GM23338 (cell line): ENCODE data around the gene ARHGEF28. TPM values are rescaled to one million over a fixed set of nuclear protein-coding genes. Genes with fewer than 3 reads are reported as not detected.

Experiments used
- ATAC-seq: fragments of 200-7000 bp; cut with Tn5 transposase; 3 replicates; pipeline ENCODE4 v1.9.1; 2020
- DNase-seq: peaks from one replicate; pipeline ENCODE4 v3.0.0-alpha.2; 2015; ENCODE audit warnings: low spot score
- H2AFZ ChIP-seq: fragments of 200-600 bp; sonication (generic); 2 replicates; pipeline ENCODE4 v1.8.0; 2016; ENCODE audit warnings: antibody characterized with exemption, mild to moderate bottlenecking, moderate library complexity
- H3F3A ChIP-seq: fragments of 200-600 bp; sonication (generic); replicated peaks from 2 replicates; pipeline ENCODE4 v1.8.0; 2017; ENCODE audit warnings: antibody characterized with exemption, mixed run types, low read depth
- H3K27ac ChIP-seq: fragments of 200-600 bp; sonication (generic); 2 replicates; pipeline ENCODE4 v1.6.1; 2016; ENCODE audit warnings: low read depth
- H3K27me3 ChIP-seq: fragments of 200-600 bp; sonication (generic); 2 replicates; pipeline ENCODE4 v1.8.0; 2016; ENCODE audit warnings: mild to moderate bottlenecking, mixed run types, moderate library complexity; ENCODE audit not compliant: insufficient read depth
- H3K36me3 ChIP-seq: fragments of 200-600 bp; sonication (generic); 2 replicates; pipeline ENCODE4 v1.8.0; 2016; ENCODE audit warnings: mild to moderate bottlenecking; ENCODE audit not compliant: insufficient read depth
- H3K4me1 ChIP-seq: fragments of 200-600 bp; sonication (generic); 2 replicates; pipeline ENCODE4 v1.8.0; 2016; ENCODE audit warnings: mild to moderate bottlenecking, moderate library complexity; ENCODE audit not compliant: insufficient read depth
- H3K4me2 ChIP-seq: fragments of 200-600 bp; sonication (generic); 2 replicates; pipeline ENCODE4 v1.7.1; 2017; ENCODE audit warnings: mixed run types
- H3K4me3 ChIP-seq: fragments of 200-600 bp; sonication (generic); 2 replicates; pipeline ENCODE4 v1.6.1; 2016; ENCODE audit warnings: mixed run types
- H3K79me2 ChIP-seq: fragments of 200-600 bp; sonication (generic); replicated peaks from 2 replicates; pipeline ENCODE4 v1.8.0; 2017; ENCODE audit warnings: mild to moderate bottlenecking; ENCODE audit not compliant: insufficient read depth
- H3K9me2 ChIP-seq: fragments of 200-600 bp; sonication (generic); 2 replicates; pipeline ENCODE4 v1.8.0; 2017; ENCODE audit not compliant: insufficient read depth
- H4K20me1 ChIP-seq: fragments of 200-600 bp; sonication (generic); replicated peaks from 2 replicates; pipeline ENCODE4 v1.8.0; 2017; ENCODE audit warnings: mild to moderate bottlenecking; ENCODE audit not compliant: insufficient read depth
- H3K27ac Mint-ChIP-seq: 2 replicates; pipeline ENCODE4 v1.8.0; 2020; ENCODE audit warnings: inconsistent platforms, mild to moderate bottlenecking, moderate library complexity, mixed read lengths
- H3K27me3 Mint-ChIP-seq: 3 replicates; pipeline ENCODE4 v1.8.0; 2022; ENCODE audit warnings: low read depth, mild to moderate bottlenecking, moderate library complexity, mixed read lengths, inconsistent platforms; ENCODE audit not compliant: insufficient read depth, poor library complexity
- H3K36me3 Mint-ChIP-seq: 3 replicates; pipeline ENCODE4 v1.8.0; 2021; ENCODE audit warnings: low read depth, mild to moderate bottlenecking, inconsistent platforms, moderate library complexity, mixed read lengths
- H3K4me1 Mint-ChIP-seq: 3 replicates; pipeline ENCODE4 v1.8.0; 2020; ENCODE audit warnings: mild to moderate bottlenecking, inconsistent platforms, mixed read lengths
- H3K4me3 Mint-ChIP-seq: 3 replicates; pipeline ENCODE4 v1.8.0; 2021; ENCODE audit warnings: moderate library complexity, mild to moderate bottlenecking, inconsistent platforms, mixed read lengths
- H3K9me3 Mint-ChIP-seq: 3 replicates; pipeline ENCODE4 v1.8.0; 2020; ENCODE audit warnings: moderate library complexity, mild to moderate bottlenecking, inconsistent platforms, mixed read lengths
- ETS1 ChIP-seq: IDR thresholded peaks from 2 replicates; pipeline ENCODE4 v1.6.1; 2016; ENCODE audit warnings: antibody characterized with exemption
- EZH2 ChIP-seq: fragments of 200-600 bp; sonication (generic); IDR thresholded peaks from one replicate; pipeline ENCODE4 v1.8.0; 2017; ENCODE audit warnings: antibody characterized with exemption, mild to moderate bottlenecking, low read depth; ENCODE audit not compliant: unreplicated experiment
- JUNB ChIP-seq: IDR thresholded peaks from one replicate; pipeline ENCODE4 v1.6.1; 2016; ENCODE audit warnings: antibody characterized with exemption; ENCODE audit not compliant: unreplicated experiment
- NANOG ChIP-seq: IDR thresholded peaks from 2 replicates; pipeline ENCODE4 v1.6.1; 2016; ENCODE audit warnings: antibody characterized with exemption, borderline replicate concordance
- STAT1 ChIP-seq: IDR thresholded peaks from one replicate; pipeline ENCODE4 v1.6.1; 2016; ENCODE audit warnings: antibody characterized with exemption; ENCODE audit not compliant: unreplicated experiment
- ZNF114 ChIP-seq: fragments of 250-450 bp; sonication (Bioruptor Pico); IDR thresholded peaks from 2 replicates; pipeline ENCODE4 v1.5.0; 2020; ENCODE audit warnings: mild to moderate bottlenecking, moderate library complexity
- ZNF331 ChIP-seq: fragments of 250-450 bp; sonication (Bioruptor Pico); IDR thresholded peaks from 2 replicates; pipeline ENCODE4 v1.5.0; 2020; ENCODE audit warnings: low read depth, mild to moderate bottlenecking, moderate library complexity
- polyA plus RNA-seq: library from polyadenylated mRNA; unstranded; fragments of >200 nt; fragmentation: Nextera tagmentation; extraction: Ambion mirVana; gene quantifications from 2 replicates; pipeline ENCODE4 v1.2.1, GENCODE V29; 2016
- total RNA-seq: library from RNA; depleted of rRNA; stranded (reverse); fragments of >200 nt; shearing (Covaris generic); gene quantifications from 2 replicates; pipeline ENCODE4 v1.2.3, GENCODE V29; 2014
- TF ChIP-seq, protein P1 (sequence below), 2 experiments: fragments of 200-600 bp in 1 of 2; sonication (generic) in 1 of 2; conservative IDR thresholded peaks; 2 replicates each; pipeline versions ENCODE4 v1.5.1 to v1.6.1; 2016 to 2017; ENCODE audit warnings: antibody characterized with exemption in 2 of 2, low read depth in 2 of 2, mild to moderate bottlenecking in 2 of 2, moderate library complexity in 1 of 2
- TF ChIP-seq, protein P2 (sequence below): fragments of 250-450 bp; sonication (Bioruptor Pico); IDR thresholded peaks from 2 replicates; pipeline ENCODE4 v1.5.0; 2020; ENCODE audit warnings: mild to moderate bottlenecking, moderate library complexity

The ARHGEF28 gene
- total and polyA plus RNA-seq, 2 experiments from 2014 or later, result 0.39 to 1.0 TPM

GRCh38 chr5:73946278-73946677 lies 320.3 kb downstream of the ARHGEF28 start:
- Histone ChIP-seq H3K27ac (no peak overlapping the region), H3K4me1 (0 out of 2 replicates have a peak, but pooled peaks cover 6% of the 10 kb centered on the region), H3K79me2 (no peaks in the 10 kb centered on the region), H4K20me1 (no peaks in the 10 kb centered on the region), H2AFZ (no peak overlapping the region), H3K36me3 (no peaks in the 10 kb centered on the region), H3K27me3 (no peaks in the 10 kb centered on the region), H3K4me2 (no peak overlapping the region), H3F3A (no peaks in the 10 kb centered on the region), H3K4me3 (no peak overlapping the region), H3K9me2 (0 out of 2 replicates have a peak, but pooled peaks cover 3% of the 10 kb centered on the region)
- Mint-ChIP-seq H3K9me3 (no peaks in the 10 kb centered on the region; the same call in 2 of the 3 replicates), H3K27me3 (peaks cover 3% of the 10 kb centered on the region), H3K4me3 (no peak overlapping the region), H3K4me1 (peaks cover 5% of the 10 kb centered on the region; the same call in 1 of the 3 replicates), H3K36me3 (no peaks in the 10 kb centered on the region), H3K27ac (no peak overlapping the region)
- ATAC-seq (no peak), DNase-seq (no peak)
- TF ChIP-seq NANOG, result no peak
- no peak for TF ChIP-seq ZNF331 (CRISPR knock-in tag)
- TF ChIP-seq ETS1, result no peak
- no peak for TF ChIP-seq STAT1
- TF ChIP-seq, protein P1, sequence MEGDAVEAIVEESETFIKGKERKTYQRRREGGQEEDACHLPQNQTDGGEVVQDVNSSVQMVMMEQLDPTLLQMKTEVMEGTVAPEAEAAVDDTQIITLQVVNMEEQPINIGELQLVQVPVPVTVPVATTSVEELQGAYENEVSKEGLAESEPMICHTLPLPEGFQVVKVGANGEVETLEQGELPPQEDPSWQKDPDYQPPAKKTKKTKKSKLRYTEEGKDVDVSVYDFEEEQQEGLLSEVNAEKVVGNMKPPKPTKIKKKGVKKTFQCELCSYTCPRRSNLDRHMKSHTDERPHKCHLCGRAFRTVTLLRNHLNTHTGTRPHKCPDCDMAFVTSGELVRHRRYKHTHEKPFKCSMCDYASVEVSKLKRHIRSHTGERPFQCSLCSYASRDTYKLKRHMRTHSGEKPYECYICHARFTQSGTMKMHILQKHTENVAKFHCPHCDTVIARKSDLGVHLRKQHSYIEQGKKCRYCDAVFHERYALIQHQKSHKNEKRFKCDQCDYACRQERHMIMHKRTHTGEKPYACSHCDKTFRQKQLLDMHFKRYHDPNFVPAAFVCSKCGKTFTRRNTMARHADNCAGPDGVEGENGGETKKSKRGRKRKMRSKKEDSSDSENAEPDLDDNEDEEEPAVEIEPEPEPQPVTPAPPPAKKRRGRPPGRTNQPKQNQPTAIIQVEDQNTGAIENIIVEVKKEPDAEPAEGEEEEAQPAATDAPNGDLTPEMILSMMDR (conservative IDR thresholded peaks at IDR 0.05; ENCODE audit: low read depth in 2 of 2), result no peak
- TF ChIP-seq JUNB, result no peak
- TF ChIP-seq, protein P2, sequence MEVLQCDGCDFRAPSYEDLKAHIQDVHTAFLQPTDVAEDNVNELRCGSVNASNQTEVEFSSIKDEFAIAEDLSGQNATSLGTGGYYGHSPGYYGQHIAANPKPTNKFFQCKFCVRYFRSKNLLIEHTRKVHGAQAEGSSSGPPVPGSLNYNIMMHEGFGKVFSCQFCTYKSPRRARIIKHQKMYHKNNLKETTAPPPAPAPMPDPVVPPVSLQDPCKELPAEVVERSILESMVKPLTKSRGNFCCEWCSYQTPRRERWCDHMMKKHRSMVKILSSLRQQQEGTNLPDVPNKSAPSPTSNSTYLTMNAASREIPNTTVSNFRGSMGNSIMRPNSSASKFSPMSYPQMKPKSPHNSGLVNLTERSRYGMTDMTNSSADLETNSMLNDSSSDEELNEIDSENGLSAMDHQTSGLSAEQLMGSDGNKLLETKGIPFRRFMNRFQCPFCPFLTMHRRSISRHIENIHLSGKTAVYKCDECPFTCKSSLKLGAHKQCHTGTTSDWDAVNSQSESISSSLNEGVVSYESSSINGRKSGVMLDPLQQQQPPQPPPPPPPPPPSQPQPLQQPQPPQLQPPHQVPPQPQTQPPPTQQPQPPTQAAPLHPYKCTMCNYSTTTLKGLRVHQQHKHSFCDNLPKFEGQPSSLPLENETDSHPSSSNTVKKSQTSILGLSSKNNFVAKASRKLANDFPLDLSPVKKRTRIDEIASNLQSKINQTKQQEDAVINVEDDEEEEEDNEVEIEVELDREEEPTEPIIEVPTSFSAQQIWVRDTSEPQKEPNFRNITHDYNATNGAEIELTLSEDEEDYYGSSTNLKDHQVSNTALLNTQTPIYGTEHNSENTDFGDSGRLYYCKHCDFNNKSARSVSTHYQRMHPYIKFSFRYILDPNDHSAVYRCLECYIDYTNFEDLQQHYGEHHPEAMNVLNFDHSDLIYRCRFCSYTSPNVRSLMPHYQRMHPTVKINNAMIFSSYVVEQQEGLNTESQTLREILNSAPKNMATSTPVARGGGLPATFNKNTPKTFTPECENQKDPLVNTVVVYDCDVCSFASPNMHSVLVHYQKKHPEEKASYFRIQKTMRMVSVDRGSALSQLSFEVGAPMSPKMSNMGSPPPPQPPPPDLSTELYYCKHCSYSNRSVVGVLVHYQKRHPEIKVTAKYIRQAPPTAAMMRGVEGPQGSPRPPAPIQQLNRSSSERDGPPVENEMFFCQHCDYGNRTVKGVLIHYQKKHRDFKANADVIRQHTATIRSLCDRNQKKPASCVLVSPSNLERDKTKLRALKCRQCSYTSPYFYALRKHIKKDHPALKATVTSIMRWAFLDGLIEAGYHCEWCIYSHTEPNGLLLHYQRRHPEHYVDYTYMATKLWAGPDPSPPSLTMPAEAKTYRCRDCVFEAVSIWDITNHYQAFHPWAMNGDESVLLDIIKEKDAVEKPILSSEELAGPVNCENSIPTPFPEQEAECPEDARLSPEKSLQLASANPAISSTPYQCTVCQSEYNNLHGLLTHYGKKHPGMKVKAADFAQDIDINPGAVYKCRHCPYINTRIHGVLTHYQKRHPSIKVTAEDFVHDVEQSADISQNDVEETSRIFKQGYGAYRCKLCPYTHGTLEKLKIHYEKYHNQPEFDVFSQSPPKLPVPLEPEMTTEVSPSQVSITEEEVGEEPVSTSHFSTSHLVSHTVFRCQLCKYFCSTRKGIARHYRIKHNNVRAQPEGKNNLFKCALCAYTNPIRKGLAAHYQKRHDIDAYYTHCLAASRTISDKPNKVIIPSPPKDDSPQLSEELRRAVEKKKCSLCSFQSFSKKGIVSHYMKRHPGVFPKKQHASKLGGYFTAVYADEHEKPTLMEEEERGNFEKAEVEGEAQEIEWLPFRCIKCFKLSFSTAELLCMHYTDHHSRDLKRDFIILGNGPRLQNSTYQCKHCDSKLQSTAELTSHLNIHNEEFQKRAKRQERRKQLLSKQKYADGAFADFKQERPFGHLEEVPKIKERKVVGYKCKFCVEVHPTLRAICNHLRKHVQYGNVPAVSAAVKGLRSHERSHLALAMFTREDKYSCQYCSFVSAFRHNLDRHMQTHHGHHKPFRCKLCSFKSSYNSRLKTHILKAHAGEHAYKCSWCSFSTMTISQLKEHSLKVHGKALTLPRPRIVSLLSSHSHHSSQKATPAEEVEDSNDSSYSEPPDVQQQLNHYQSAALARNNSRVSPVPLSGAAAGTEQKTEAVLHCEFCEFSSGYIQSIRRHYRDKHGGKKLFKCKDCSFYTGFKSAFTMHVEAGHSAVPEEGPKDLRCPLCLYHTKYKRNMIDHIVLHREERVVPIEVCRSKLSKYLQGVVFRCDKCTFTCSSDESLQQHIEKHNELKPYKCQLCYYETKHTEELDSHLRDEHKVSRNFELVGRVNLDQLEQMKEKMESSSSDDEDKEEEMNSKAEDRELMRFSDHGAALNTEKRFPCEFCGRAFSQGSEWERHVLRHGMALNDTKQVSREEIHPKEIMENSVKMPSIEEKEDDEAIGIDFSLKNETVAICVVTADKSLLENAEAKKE, result no peak
- TF ChIP-seq ZNF114 (CRISPR knock-in tag), result no peak
- TF ChIP-seq EZH2, result no peak
